DOHH2 (cell line): ENCODE data around the gene SAP130.

Experiments
- H3F3A ChIP-seq: fragments of 200-600 bp; sonication (generic), shearing (Covaris generic); 2 replicates; pipeline ENCODE4 v1.6.0; 2016; ENCODE audit warnings: antibody characterized with exemption, mild to moderate bottlenecking; ENCODE audit not compliant: control insufficient read depth, insufficient read depth
- H3K27ac ChIP-seq: fragments of 200-600 bp; sonication (generic); 2 replicates; pipeline ENCODE4 v1.5.1; 2014; ENCODE audit warnings: low read depth, mild to moderate bottlenecking, low read length, moderate library complexity
- H3K27me3 ChIP-seq: fragments of 200-600 bp; sonication (generic); 2 replicates; pipeline ENCODE4 v1.6.1; 2014; ENCODE audit warnings: mild to moderate bottlenecking, low read length, mixed read lengths; ENCODE audit not compliant: control insufficient read depth
- H3K36me3 ChIP-seq: fragments of 200-600 bp; sonication (generic); 2 replicates; pipeline ENCODE4 v1.6.1; 2014; ENCODE audit warnings: mild to moderate bottlenecking, low read length, moderate library complexity, mixed read lengths; ENCODE audit not compliant: control insufficient read depth
- H3K4me1 ChIP-seq: fragments of 200-600 bp; sonication (generic); 2 replicates; pipeline ENCODE4 v1.6.1; 2014; ENCODE audit warnings: mild to moderate bottlenecking, low read length, mixed read lengths; ENCODE audit not compliant: control insufficient read depth
- H3K4me2 ChIP-seq: fragments of 200-600 bp; sonication (generic); 2 replicates; pipeline ENCODE4 v1.6.0; 2014; ENCODE audit warnings: mild to moderate bottlenecking, low read length, moderate library complexity
- H3K4me3 ChIP-seq: fragments of 200-600 bp; sonication (generic); 2 replicates; pipeline ENCODE4 v1.5.1; 2014; ENCODE audit warnings: mild to moderate bottlenecking, low read length, mixed read lengths
- H3K79me2 ChIP-seq: fragments of 200-600 bp; sonication (generic); 2 replicates; pipeline ENCODE4 v1.6.1; 2014; ENCODE audit warnings: mild to moderate bottlenecking, low read length, mixed read lengths; ENCODE audit not compliant: control insufficient read depth
- H3K9me2 ChIP-seq: fragments of 200-600 bp; sonication (generic); replicated peaks from 2 replicates; pipeline ENCODE4 v1.6.1; 2014; ENCODE audit warnings: mild to moderate bottlenecking, low read length, mixed read lengths; ENCODE audit not compliant: control insufficient read depth
- H3K9me3 ChIP-seq: fragments of 200-600 bp; sonication (generic); 2 replicates; pipeline ENCODE4 v1.6.1; 2014; ENCODE audit warnings: antibody characterized with exemption, low read length, mixed read lengths; ENCODE audit not compliant: control insufficient read depth, insufficient read depth
- H4K20me1 ChIP-seq: fragments of 200-600 bp; sonication (generic); 2 replicates; pipeline ENCODE4 v1.6.0; 2014; ENCODE audit warnings: low read depth, mild to moderate bottlenecking, antibody characterized with exemption, low read length, moderate library complexity; ENCODE audit not compliant: control insufficient read depth, insufficient read depth
- EZH2phosphoT487 ChIP-seq: fragments of 200-600 bp; sonication (generic); IDR thresholded peaks from 2 replicates; pipeline ENCODE4 v1.6.1; 2017; ENCODE audit warnings: borderline replicate concordance, mild to moderate bottlenecking, antibody characterized with exemption, low read length, moderate library complexity, mixed read lengths
- TF ChIP-seq, protein P1 (sequence below): fragments of 200-600 bp; sonication (generic); IDR thresholded peaks from one replicate; pipeline ENCODE4 v1.5.1; 2014; ENCODE audit warnings: antibody characterized with exemption, mild to moderate bottlenecking, low read depth, low read length; ENCODE audit not compliant: poor library complexity, severe bottlenecking

SAP130 gene

DNA sequence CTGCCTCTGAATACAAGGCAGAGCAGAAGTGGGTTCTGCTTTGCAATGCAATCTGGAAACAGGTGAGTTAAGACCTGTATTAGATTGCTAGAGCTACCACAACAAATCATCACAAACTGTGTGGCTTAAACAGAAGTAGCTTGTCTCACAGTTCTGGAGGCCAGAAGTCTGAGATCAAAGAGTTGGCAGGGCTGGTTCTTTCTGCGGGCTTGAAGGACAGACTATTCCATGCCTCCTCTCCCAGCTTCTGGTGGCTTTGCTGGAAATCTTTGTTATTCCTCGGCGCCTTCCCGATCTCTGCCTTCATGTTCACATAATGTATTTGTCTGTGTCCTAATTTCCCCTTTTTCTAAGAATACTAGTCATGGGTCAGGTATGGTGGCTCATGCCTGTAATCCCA is 58.4 kb downstream of the SAP130 start:
- Histone ChIP-seq H3K36me3 (peaks cover 27% of the 10 kb centered on the region), H4K20me1 (no peaks in the 10 kb centered on the region), H3K79me2 (no peaks in the 10 kb centered on the region), H3K4me1 (peaks cover 9% of the 10 kb centered on the region; the same call in 1 of the 2 replicates), H3K9me3 (no peaks in the 10 kb centered on the region), H3K27ac (no peak overlapping the region), H3F3A (no peaks in the 10 kb centered on the region), H3K9me2 (no peaks in the 10 kb centered on the region), H3K27me3 (no peaks in the 10 kb centered on the region), H3K4me2 (no peak overlapping the region), H3K4me3 (no peak overlapping the region)
- TF ChIP-seq, protein P1, sequence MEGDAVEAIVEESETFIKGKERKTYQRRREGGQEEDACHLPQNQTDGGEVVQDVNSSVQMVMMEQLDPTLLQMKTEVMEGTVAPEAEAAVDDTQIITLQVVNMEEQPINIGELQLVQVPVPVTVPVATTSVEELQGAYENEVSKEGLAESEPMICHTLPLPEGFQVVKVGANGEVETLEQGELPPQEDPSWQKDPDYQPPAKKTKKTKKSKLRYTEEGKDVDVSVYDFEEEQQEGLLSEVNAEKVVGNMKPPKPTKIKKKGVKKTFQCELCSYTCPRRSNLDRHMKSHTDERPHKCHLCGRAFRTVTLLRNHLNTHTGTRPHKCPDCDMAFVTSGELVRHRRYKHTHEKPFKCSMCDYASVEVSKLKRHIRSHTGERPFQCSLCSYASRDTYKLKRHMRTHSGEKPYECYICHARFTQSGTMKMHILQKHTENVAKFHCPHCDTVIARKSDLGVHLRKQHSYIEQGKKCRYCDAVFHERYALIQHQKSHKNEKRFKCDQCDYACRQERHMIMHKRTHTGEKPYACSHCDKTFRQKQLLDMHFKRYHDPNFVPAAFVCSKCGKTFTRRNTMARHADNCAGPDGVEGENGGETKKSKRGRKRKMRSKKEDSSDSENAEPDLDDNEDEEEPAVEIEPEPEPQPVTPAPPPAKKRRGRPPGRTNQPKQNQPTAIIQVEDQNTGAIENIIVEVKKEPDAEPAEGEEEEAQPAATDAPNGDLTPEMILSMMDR: no peak

DNA sequence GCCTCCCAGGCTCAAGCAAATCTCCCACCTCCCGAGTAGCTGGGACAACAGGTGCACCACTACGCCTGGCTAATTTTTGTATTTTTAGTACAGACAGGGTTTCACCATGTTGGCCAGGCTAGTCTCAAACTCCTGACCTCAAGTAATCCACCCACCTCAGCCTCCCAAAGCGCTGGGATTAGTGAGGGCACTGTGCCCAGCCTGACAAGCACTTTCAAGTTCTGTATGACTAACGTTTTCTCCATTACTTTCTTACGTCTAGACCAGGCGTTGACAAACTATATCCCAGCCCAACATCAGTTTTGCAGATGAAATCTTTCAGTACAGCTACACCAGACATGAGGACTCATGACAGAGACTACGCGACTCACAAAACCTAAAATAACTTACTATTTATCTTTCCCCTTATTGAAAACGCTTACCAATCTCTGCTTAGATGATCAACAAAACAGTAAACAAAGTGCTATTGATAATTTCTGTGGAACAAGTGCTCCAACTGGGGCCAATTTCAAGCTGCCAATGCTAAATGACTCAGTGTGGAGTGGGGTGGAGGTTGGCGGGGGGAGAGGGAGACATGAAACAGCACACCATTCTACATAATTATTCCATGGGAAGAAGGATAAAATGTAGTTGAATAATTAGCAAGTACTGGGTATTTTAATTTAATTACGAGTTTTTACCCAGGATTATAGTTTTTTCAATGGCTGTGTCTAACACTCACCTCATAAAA is 59.1 kb downstream of the SAP130 start:
- Histone ChIP-seq H3K9me2 (no peaks in the 10 kb centered on the region), H3K4me1 (peaks cover 9% of the 10 kb centered on the region; the same call in 1 of the 2 replicates), H3F3A (no peaks in the 10 kb centered on the region), H3K4me3 (no peak overlapping the region), H3K79me2 (no peaks in the 10 kb centered on the region), H3K36me3 (peaks cover 25% of the 10 kb centered on the region), H3K9me3 (no peaks in the 10 kb centered on the region), H3K27me3 (no peaks in the 10 kb centered on the region), H4K20me1 (no peaks in the 10 kb centered on the region), H3K27ac (no peak overlapping the region), H3K4me2 (no peak overlapping the region)
- TF ChIP-seq EZH2phosphoT487: no peak
- TF ChIP-seq, protein P1: no peak

DNA sequence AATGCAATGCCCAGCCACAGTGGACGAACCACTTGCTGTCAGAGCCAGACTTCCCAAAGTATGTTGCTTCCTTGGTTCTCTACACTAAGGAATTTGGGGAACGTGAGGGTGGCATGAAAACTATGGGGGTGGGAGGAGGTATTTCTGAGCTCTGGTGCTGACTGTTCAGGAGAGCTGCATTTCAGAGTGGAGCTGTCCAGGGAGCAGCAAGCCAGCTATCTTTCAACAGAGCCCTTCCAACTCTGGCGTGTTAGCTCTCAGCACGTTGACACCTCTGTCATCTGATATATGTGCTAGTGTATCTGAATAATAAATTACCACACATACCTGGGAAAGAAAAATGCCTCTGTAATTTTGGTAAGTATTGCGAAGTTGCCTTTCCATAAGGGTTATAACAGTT is 66.1 kb downstream of the SAP130 start:
- 0 out of 2 replicates have a peak, but pooled peaks cover under 1% of the 10 kb centered on the region for H3K4me1 ChIP-seq
- H3K79me2 ChIP-seq: no peaks in the 10 kb centered on the region
- H4K20me1 ChIP-seq: no peaks in the 10 kb centered on the region
- H3K27me3 ChIP-seq: no peaks in the 10 kb centered on the region
- H3K9me2 ChIP-seq: no peaks in the 10 kb centered on the region
- no peak overlapping the region for H3K4me2 ChIP-seq
- no peak for TF ChIP-seq EZH2phosphoT487
- TF ChIP-seq, protein P1: no peak
- peaks cover 29% of the 10 kb centered on the region for H3K36me3 ChIP-seq
- no peak overlapping the region for H3K27ac ChIP-seq
- H3K4me3 ChIP-seq: no peak overlapping the region
- H3K9me3 ChIP-seq: no peaks in the 10 kb centered on the region
- no peaks in the 10 kb centered on the region for H3F3A ChIP-seq
